ENCODE measurements around the gene FGF18. TPM values are rescaled to one million over a fixed set of nuclear protein-coding genes. Genes with fewer than 3 reads are reported as not detected.

Gene FGF18
- polyA plus RNA-seq, 3 donors, result not detected

DNA sequence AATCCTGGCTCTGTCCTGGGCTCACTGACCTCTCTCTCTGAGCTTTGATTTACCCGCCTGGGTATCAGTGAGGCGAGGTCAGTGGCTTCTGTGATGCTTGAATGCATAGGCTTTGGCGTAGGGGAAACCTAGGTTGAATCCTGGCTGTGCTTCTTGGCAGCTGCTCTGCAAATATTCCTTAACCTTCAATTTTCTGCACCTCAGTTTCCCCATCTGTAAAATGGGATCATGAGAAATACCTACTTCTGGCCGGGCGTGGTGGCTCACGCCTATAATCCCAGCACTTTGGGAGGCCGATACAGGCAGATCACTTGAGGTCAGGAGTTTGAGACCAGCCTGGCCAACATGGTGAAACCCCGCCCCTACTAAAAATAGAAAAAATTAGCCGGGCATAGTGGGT is 7.2 kb downstream of the FGF18 start:
- no peak overlapping the region for H3K27ac Mint-ChIP-seq
- Histone ChIP-seq H3K4me1 (ENCODE audit: control insufficient read depth in 1 of 2, insufficient read depth in 2 of 2, low read length in 2 of 2) (no peaks in the 10 kb centered on the region), H3K9me3 (replicated peaks in 1 of 2; ENCODE audit: control insufficient read depth in 1 of 2, insufficient read depth in 1 of 2, low read length in 2 of 2) (no peaks in the 10 kb centered on the region), H3K4me2 (replicated peaks; ENCODE audit: extremely low read depth, low read length, poor library complexity, severe bottlenecking) (no peak overlapping the region), H3K36me3 (replicated peaks in 1 of 2; ENCODE audit: control insufficient read depth in 1 of 2, insufficient read depth in 2 of 2, low read length in 2 of 2) (no peaks in the 10 kb centered on the region), H3K4me3 (replicated peaks in 1 of 3; ENCODE audit: low read depth in 2 of 3, low read length in 3 of 3) (no peak overlapping the region), H3K27me3 (ENCODE audit: control insufficient read depth in 2 of 2, insufficient read depth in 2 of 2, low read length in 2 of 2) (peaks cover 0 to 10% of the 10 kb centered on the region in 2 donors), H2AFZ (ENCODE audit: insufficient read depth, low read depth, low read length, poor library complexity, severe bottlenecking) (no peak overlapping the region), H3K9ac (ENCODE audit: insufficient read depth, low read length, poor library complexity, severe bottlenecking) (no peak overlapping the region), H3K79me2 (ENCODE audit: insufficient read depth, low read length) (no peaks in the 10 kb centered on the region), H4K20me1 (ENCODE audit: insufficient read depth, low read length) (no peaks in the 10 kb centered on the region), H3K27ac (ENCODE audit: low read depth in 1 of 2, low read length in 2 of 2) (no peak overlapping the region)
- H3K4me1 Mint-ChIP-seq, result no peaks in the 10 kb centered on the region
- DNase-seq, result no peak
- H3K27me3 Mint-ChIP-seq (ENCODE audit: low read depth in 3 of 3), result peaks cover 7 to 24% (median 22%) of the 10 kb centered on the region in 3 donors
- H3K9me3 Mint-ChIP-seq, result peaks cover 0 to 2% (median 0%) of the 10 kb centered on the region in 7 donors
- intact Hi-C loops (cut with micrococcal nuclease), result no loop called here
- TF ChIP-seq, protein P1, sequence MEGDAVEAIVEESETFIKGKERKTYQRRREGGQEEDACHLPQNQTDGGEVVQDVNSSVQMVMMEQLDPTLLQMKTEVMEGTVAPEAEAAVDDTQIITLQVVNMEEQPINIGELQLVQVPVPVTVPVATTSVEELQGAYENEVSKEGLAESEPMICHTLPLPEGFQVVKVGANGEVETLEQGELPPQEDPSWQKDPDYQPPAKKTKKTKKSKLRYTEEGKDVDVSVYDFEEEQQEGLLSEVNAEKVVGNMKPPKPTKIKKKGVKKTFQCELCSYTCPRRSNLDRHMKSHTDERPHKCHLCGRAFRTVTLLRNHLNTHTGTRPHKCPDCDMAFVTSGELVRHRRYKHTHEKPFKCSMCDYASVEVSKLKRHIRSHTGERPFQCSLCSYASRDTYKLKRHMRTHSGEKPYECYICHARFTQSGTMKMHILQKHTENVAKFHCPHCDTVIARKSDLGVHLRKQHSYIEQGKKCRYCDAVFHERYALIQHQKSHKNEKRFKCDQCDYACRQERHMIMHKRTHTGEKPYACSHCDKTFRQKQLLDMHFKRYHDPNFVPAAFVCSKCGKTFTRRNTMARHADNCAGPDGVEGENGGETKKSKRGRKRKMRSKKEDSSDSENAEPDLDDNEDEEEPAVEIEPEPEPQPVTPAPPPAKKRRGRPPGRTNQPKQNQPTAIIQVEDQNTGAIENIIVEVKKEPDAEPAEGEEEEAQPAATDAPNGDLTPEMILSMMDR (IDR thresholded peaks at IDR 0.05), result no peak
- no peak overlapping the region for H3K4me3 Mint-ChIP-seq
- H3K36me3 Mint-ChIP-seq, result no peaks in the 10 kb centered on the region
- WGBS (ENCODE audit: insufficient coverage), result 96% methylated on average over 4 of the region's 9 CpGs

DNA sequence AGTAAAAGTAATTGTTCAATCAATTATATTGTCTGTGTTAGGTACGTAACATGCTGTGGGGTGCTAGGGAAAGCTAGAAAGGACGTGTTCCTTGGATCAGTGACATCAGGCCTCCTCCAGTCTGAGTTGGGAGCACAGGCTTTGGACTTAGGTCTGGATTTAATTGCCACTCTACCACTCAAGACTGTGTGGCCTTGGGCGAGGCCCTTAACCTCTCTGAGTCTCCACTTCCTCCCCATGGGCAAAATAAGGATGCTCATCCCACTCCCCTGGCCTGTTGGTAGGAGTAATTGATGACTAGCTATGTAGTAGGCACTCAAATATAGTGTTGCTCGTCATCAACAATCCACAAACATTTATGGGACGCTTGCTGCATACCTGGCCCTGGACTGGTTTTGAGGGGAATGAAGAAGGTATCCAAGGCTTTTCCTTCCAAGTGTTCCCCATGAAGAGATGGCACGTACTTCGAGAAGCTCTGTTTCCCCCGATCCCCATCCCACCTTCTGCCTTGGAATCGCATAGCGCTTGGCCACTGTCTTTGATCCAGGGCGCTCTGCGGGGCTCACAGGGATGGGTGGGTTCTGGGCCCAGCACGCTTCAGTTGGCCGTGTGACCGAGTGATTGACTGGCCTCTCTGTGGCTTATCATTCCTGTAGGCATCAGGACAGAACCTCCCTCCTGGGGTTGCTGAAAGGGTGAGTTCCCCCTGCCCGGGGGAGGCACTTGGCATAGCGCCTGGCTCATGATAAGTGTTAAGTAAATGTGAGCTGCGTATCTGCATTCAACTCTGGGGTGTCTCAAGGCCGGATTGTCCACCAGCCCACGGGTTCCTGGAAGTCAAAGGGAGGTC is 8.1 kb downstream of the FGF18 start:
- peak overlapping the region in 1 of 2 donors; percentile 30 for H3K4me3 Mint-ChIP-seq
- no peaks in the 10 kb centered on the region for H3K4me1 Mint-ChIP-seq
- H3K27me3 ChIP-seq (ENCODE audit: control insufficient read depth in 2 of 2, insufficient read depth in 2 of 2, low read length in 2 of 2), result peaks cover 0 to under 1% of the 10 kb centered on the region in 2 donors
- H3K27ac Mint-ChIP-seq, result peak overlapping the region in 1 of 7 donors; percentile 24
- no peak overlapping the region for H3K27ac ChIP-seq (ENCODE audit: low read depth in 1 of 2, low read length in 2 of 2)
- no peak for DNase-seq
- no peak overlapping the region for H3K4me2 ChIP-seq (replicated peaks; ENCODE audit: extremely low read depth, low read length, poor library complexity, severe bottlenecking)
- no peak overlapping the region for H3K4me3 ChIP-seq (replicated peaks in 1 of 3; ENCODE audit: low read depth in 2 of 3, low read length in 3 of 3)
- H3K36me3 Mint-ChIP-seq, result no peaks in the 10 kb centered on the region
- no peaks in the 10 kb centered on the region for H3K79me2 ChIP-seq (ENCODE audit: insufficient read depth, low read length)
- no peaks in the 10 kb centered on the region for H4K20me1 ChIP-seq (ENCODE audit: insufficient read depth, low read length)
- H3K4me1 ChIP-seq (ENCODE audit: control insufficient read depth in 1 of 2, insufficient read depth in 2 of 2, low read length in 2 of 2), result no peaks in the 10 kb centered on the region
- intact Hi-C loops (cut with micrococcal nuclease), result no loop called here
- H3K9me3 Mint-ChIP-seq, result peaks cover 0 to 2% (median 0%) of the 10 kb centered on the region in 7 donors
- no peaks in the 10 kb centered on the region for H3K36me3 ChIP-seq (replicated peaks in 1 of 2; ENCODE audit: control insufficient read depth in 1 of 2, insufficient read depth in 2 of 2, low read length in 2 of 2)
- TF ChIP-seq, protein P1 (IDR thresholded peaks at IDR 0.05), result no peak
- no peak overlapping the region for H2AFZ ChIP-seq (ENCODE audit: insufficient read depth, low read depth, low read length, poor library complexity, severe bottlenecking)
- no peak overlapping the region for H3K9ac ChIP-seq (ENCODE audit: insufficient read depth, low read length, poor library complexity, severe bottlenecking)
- peaks cover under 1 to 16% (median 13%) of the 10 kb centered on the region in 3 donors for H3K27me3 Mint-ChIP-seq (ENCODE audit: low read depth in 3 of 3)
- H3K9me3 ChIP-seq (replicated peaks in 1 of 2; ENCODE audit: control insufficient read depth in 1 of 2, insufficient read depth in 1 of 2, low read length in 2 of 2), result no peaks in the 10 kb centered on the region
- WGBS (ENCODE audit: insufficient coverage), result 92% methylated on average over 11 of the region's 20 CpGs
